Gastroesophageal sphincter (tissue), 3 donors: ENCODE data around the gene AGBL1.

Experiments used
- POLR2AphosphoS5 ChIP-seq: sonication (generic); formaldehyde crosslinking; IDR thresholded peaks from one replicate; pipeline ENCODE4 v1.6.1; 2017; ENCODE audit warnings: antibody characterized with exemption
- TF ChIP-seq, protein P1 (sequence below), 4 experiments: fragments of 200-600 bp in 2 of 4; fragments of 450-650 bp in 2 of 4; sonication (generic) in 1 of 4; IDR thresholded peaks; one replicate each; pipeline ENCODE4 v1.5.1; 2017 to 2019; ENCODE audit warnings: antibody characterized with exemption in 4 of 4, mild to moderate bottlenecking in 2 of 4, moderate library complexity in 2 of 4

GRCh38 chr15:86213888-86214287 is 134.2 kb downstream of the AGBL1 start:
- TF ChIP-seq, protein P1, sequence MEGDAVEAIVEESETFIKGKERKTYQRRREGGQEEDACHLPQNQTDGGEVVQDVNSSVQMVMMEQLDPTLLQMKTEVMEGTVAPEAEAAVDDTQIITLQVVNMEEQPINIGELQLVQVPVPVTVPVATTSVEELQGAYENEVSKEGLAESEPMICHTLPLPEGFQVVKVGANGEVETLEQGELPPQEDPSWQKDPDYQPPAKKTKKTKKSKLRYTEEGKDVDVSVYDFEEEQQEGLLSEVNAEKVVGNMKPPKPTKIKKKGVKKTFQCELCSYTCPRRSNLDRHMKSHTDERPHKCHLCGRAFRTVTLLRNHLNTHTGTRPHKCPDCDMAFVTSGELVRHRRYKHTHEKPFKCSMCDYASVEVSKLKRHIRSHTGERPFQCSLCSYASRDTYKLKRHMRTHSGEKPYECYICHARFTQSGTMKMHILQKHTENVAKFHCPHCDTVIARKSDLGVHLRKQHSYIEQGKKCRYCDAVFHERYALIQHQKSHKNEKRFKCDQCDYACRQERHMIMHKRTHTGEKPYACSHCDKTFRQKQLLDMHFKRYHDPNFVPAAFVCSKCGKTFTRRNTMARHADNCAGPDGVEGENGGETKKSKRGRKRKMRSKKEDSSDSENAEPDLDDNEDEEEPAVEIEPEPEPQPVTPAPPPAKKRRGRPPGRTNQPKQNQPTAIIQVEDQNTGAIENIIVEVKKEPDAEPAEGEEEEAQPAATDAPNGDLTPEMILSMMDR (IDR thresholded peaks at IDR 0.05) = no peak
- no peak for TF ChIP-seq POLR2AphosphoS5
